GM19193 (cell line): ENCODE results near the gene STH.

Experiments
- POLR2A ChIP-seq: IDR thresholded peaks from 4 replicates; pipeline ENCODE4 v1.6.1; 2011; ENCODE audit not compliant: insufficient read depth, insufficient read length; ENCODE audit errors: extremely low read depth

Gene STH

GRCh38 chr17:45990886-45991285, 8.2 kb upstream of the STH start:
- no peak for TF ChIP-seq POLR2A

GRCh38 chr17:45991341-45991740, 7.7 kb upstream of the STH start:
- no peak for TF ChIP-seq POLR2A

GRCh38 chr17:45992175-45992574, 6.9 kb upstream of the STH start:
- no peak for TF ChIP-seq POLR2A

- no peak for TF ChIP-seq POLR2A
Measured at GRCh38 chr17:45992904-45993303, 6.1 kb upstream of the STH start.

GRCh38 chr17:45993962-45994627, 5.0 kb upstream of the STH start:
- no peak for TF ChIP-seq POLR2A

- TF ChIP-seq POLR2A = no peak
Measured at GRCh38 chr17:45994987-45995386, 4.1 kb upstream of the STH start.

- no peak for TF ChIP-seq POLR2A
Measured at GRCh38 chr17:45995627-45996270, 3.3 kb upstream of the STH start.

GRCh38 chr17:45996282-45996937, 2.6 kb upstream of the STH start:
- no peak for TF ChIP-seq POLR2A

GRCh38 chr17:45997166-45997565, 1.9 kb upstream of the STH start:
- no peak for TF ChIP-seq POLR2A

GRCh38 chr17:45997624-45998023, 1.4 kb upstream of the STH start:
- no peak for TF ChIP-seq POLR2A

GRCh38 chr17:45999900-46000290, 845 bp downstream of the STH start:
- no peak for TF ChIP-seq POLR2A

GRCh38 chr17:46000292-46000691, 1.2 kb downstream of the STH start:
- TF ChIP-seq POLR2A = no peak

- TF ChIP-seq POLR2A = no peak
Measured at GRCh38 chr17:46000757-46001156, 1.7 kb downstream of the STH start.

GRCh38 chr17:46001390-46002310, 2.6 kb downstream of the STH start:
- TF ChIP-seq POLR2A = no peak

GRCh38 chr17:46002311-46002972, 3.4 kb downstream of the STH start:
- TF ChIP-seq POLR2A = no peak

- TF ChIP-seq POLR2A = no peak
Measured at GRCh38 chr17:46002973-46003316, 3.9 kb downstream of the STH start.
